ENCODE measurements around the gene KIF25.

DNA sequence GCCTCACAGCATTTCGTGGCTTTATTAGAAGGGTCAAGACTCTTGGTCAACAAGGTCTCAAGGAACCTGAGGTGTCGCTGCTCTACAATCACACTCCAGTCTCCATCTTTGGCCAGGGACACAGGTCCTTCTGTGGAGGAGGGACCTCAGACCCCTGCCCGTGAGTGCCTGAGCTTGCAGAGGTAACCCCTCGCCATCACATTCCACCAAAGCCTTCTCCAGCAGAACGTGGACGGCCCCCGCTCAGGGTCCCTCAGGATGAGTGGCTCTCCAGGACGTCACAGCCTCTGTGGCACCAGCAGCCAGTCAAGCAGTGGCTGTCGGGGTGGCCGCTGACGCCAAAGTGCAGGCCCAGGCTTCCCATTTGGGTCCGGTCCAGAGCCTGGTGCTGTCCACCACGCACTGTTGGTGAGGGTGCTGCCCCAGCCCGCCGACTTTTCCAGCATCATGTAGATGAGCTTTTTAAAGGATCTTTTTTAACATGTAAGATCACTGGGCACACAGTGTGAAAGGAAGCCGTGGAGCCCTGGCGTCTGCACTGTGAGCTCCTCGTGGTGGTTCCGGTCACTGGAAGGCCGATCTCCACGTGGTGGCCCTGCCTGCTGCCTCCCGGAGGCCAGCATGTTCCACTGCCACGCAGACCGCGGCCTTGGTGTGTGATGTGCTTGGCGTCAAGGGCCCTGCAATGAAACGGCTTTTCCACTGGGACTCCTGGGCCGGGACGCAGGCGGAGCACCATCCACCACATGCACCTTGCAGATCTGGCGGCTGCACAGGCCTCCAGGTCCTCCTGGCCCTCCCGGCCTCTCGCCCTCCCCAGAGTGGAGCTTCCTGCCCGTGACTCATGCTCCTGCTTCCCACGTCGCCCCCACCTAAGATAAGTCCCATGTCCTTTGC lies 8.3 kb upstream of the KIF25 start:
- no peak for TF ChIP-seq POLR2AphosphoS5 (IDR thresholded peaks at IDR 0.05; ENCODE audit: low read depth, low read length)
- TF ChIP-seq, protein P1, sequence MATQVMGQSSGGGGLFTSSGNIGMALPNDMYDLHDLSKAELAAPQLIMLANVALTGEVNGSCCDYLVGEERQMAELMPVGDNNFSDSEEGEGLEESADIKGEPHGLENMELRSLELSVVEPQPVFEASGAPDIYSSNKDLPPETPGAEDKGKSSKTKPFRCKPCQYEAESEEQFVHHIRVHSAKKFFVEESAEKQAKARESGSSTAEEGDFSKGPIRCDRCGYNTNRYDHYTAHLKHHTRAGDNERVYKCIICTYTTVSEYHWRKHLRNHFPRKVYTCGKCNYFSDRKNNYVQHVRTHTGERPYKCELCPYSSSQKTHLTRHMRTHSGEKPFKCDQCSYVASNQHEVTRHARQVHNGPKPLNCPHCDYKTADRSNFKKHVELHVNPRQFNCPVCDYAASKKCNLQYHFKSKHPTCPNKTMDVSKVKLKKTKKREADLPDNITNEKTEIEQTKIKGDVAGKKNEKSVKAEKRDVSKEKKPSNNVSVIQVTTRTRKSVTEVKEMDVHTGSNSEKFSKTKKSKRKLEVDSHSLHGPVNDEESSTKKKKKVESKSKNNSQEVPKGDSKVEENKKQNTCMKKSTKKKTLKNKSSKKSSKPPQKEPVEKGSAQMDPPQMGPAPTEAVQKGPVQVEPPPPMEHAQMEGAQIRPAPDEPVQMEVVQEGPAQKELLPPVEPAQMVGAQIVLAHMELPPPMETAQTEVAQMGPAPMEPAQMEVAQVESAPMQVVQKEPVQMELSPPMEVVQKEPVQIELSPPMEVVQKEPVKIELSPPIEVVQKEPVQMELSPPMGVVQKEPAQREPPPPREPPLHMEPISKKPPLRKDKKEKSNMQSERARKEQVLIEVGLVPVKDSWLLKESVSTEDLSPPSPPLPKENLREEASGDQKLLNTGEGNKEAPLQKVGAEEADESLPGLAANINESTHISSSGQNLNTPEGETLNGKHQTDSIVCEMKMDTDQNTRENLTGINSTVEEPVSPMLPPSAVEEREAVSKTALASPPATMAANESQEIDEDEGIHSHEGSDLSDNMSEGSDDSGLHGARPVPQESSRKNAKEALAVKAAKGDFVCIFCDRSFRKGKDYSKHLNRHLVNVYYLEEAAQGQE (IDR thresholded peaks at IDR 0.05; ENCODE audit: insufficient read depth in 1 of 2, low read depth in 2 of 2, low read length in 2 of 2): no peak
- TF ChIP-seq TAF1 (IDR thresholded peaks at IDR 0.05; ENCODE audit: borderline replicate concordance, insufficient read depth, low read length): no peak

Measured in PFSK-1 (cell line).